GM18502 (cell line): ENCODE data around the gene EMD.

Experiments used
- ATAC-seq: cut with Tn5 transposase; IDR thresholded peaks from one replicate; pipeline ENCODE4 v1.9.1; 2021; ENCODE audit warnings: mild to moderate bottlenecking; ENCODE audit not compliant: unreplicated experiment, poor library complexity

Gene EMD

GRCh38 chrX:154354516-154354915 is 24.6 kb upstream of the EMD start:
- ATAC-seq: no peak

GRCh38 chrX:154355094-154355775 is 23.9 kb upstream of the EMD start:
- ATAC-seq: no peak

- ATAC-seq: no peak
These were observed 23.3 kb upstream of the EMD start for GRCh38 chrX:154355776-154356140.

GRCh38 chrX:154356596-154356995 is 22.5 kb upstream of the EMD start:
- ATAC-seq: no peak

- ATAC-seq: no peak
These were observed 21.9 kb upstream of the EMD start for GRCh38 chrX:154357205-154357604.

GRCh38 chrX:154358011-154358410 is 21.1 kb upstream of the EMD start:
- no peak for ATAC-seq

GRCh38 chrX:154358829-154359228 is 20.3 kb upstream of the EMD start:
- ATAC-seq: no peak

GRCh38 chrX:154359362-154360154 is 19.5 kb upstream of the EMD start:
- no peak for ATAC-seq

- ATAC-seq: no peak
These were observed 18.9 kb upstream of the EMD start for GRCh38 chrX:154360155-154360713.

- no peak for ATAC-seq
These were observed 16.9 kb upstream of the EMD start for GRCh38 chrX:154362085-154362742.

GRCh38 chrX:154363706-154364439 is 15.2 kb upstream of the EMD start:
- ATAC-seq: no peak

GRCh38 chrX:154365052-154365600 is 14.0 kb upstream of the EMD start:
- no peak for ATAC-seq

GRCh38 chrX:154365997-154366665 is 13.0 kb upstream of the EMD start:
- no peak for ATAC-seq

- no peak for ATAC-seq
These were observed 12.4 kb upstream of the EMD start for GRCh38 chrX:154366666-154367055.

- no peak for ATAC-seq
These were observed 11.4 kb upstream of the EMD start for GRCh38 chrX:154367474-154368308.

- ATAC-seq: peak; percentile 32
These were observed 10.3 kb upstream of the EMD start for GRCh38 chrX:154368630-154369448.

- ATAC-seq: no peak
These were observed 9.4 kb upstream of the EMD start for GRCh38 chrX:154369449-154370299.
